DMS79 treated with DMSO at 0.1 percent for 48 hours (cell line): ENCODE measurements around the gene CAMK2N2.

Experiments
- DNase-seq: peaks from one replicate; lab custom pipeline; 2025; lab: John Stamatoyannopoulos, UW

The CAMK2N2 gene

DNA sequence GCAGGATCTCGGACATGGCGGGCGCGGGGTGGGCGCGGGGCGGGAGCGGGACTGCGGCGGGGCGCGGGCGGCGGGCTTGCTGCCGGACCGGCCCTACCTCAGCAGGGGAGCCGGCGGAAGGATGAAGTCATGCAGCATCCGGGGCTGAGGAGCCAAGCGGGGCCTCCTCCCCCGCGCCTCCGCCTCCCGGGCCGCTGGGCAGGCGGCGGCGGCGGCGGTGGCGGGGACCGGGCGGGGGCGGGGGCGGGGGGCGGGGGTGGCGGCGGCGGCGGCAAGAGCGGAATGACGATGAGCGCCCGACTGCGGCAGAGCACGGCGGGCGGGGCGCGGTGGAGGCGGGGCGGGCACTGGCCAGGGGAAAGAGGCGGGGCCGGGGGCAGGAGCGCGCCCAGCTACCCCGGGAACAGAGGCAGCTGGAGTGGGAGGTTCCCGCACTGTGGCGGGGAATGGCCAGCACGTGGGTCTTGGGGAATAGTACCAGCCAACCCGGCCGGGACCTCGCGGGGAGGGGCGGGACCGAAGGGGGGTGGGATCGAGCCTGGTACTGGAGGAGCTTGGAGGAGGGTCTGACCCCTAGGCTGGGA, at the start of gene CAMK2N2:
TSS of gene CAMK2N2 (minus strand) at position 284 of the 584 bp plus-strand sequence. CDS start at position 16, 268 bp downstream.
- DNase-seq = peak; percentile 82

DNA sequence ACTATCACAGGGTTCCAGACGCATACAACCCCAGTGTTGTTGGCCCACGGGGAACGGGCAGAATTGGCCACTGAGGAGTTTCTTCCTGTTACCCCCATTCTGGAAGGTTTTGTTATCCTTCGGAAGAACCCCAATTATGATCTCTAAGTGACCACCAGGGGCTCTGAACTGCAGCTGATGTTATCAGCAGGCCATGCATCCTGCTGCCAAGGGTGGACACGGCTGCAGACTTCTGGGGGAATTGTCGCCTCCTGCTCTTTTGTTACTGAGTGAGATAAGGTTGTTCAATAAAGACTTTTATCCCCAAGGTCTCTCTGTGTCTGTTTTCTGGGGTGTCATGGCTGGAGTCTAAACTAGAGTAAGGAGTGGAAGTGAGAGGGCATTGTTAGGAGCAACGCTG, 47.4 kb upstream of the CAMK2N2 start:
- no peak for DNase-seq

DNA sequence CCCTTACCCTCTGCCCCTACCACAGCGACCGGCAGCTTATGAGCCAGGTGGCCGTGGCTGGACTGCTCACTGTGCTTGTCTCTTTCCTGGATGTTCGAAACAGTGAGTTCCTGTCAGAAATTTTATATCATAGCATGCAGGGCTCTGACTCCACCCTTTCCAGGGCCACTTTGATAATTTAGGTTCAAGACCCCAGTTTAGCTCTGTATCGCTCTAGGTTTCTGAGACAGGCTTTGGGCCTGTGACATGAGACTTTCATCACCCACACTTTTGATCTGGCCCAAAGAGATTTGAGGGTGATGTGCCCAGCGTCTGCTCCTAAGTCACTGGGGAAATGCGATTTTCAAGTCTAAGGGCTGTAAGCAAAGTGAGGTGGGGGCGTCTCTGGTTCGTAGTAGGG, 46.6 kb upstream of the CAMK2N2 start:
- no peak for DNase-seq

DNA sequence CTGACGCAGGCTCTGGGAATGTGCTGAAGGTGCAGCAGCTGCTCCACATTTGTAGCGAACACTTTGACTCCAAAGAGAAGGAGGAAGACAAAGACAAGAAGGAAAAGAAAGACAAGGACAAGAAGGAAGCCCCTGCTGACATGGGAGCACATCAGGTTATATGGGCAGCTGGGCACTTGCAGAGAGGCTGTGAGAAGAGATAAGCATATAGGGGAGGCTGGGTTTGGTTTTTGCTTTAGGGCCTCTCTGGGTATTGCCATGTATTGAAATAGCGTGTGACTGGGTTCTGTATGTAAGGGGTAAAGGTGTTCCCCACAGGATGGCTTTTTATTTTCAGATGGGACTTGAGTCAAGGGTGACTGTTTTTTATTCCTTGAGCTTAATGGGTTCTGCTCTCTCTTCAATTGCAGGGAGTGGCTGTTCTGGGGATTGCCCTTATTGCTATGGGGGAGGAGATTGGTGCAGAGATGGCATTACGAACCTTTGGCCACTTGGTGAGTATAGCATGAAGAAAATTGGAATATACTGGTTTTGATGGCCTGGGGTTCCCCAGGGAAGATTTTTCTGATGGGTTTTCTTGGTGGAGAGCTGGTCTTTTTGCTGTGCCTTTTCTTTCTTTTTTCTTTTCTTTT, 45.1 kb upstream of the CAMK2N2 start:
- DNase-seq = no peak

DNA sequence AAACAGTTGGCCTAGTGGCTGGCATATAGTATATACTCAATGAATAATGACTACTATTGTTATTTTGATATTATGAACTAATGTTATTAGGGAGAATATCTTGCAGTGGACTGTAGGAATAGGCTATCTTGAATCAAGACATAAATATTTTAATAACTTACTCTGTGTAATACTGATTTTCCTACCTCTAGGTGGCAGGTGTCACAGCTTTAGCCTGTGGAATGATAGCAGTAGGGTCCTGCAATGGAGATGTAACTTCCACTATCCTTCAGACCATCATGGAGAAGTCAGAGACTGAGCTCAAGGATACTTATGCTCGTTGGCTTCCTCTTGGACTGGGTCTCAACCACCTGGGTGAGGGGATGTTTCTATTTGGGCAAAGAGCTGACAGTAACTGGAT, 44.2 kb upstream of the CAMK2N2 start:
- DNase-seq = no peak

DNA sequence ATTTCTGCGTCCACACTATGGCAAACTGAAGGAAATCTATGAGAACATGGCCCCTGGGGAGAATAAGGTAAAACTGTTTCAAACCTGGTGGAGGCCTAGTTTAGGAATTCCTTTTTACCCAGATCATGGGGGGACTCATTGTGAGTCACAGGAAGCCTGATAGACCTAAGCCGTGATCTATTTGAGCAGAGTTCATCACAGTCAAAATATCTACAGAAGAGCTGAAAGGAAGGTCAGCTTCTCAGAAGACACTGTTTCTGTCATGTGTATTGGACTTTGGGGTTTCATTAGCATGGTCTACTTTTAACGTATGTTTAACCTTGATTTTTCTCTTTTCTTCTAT, 39.0 kb upstream of the CAMK2N2 start:
- no peak for DNase-seq

DNA sequence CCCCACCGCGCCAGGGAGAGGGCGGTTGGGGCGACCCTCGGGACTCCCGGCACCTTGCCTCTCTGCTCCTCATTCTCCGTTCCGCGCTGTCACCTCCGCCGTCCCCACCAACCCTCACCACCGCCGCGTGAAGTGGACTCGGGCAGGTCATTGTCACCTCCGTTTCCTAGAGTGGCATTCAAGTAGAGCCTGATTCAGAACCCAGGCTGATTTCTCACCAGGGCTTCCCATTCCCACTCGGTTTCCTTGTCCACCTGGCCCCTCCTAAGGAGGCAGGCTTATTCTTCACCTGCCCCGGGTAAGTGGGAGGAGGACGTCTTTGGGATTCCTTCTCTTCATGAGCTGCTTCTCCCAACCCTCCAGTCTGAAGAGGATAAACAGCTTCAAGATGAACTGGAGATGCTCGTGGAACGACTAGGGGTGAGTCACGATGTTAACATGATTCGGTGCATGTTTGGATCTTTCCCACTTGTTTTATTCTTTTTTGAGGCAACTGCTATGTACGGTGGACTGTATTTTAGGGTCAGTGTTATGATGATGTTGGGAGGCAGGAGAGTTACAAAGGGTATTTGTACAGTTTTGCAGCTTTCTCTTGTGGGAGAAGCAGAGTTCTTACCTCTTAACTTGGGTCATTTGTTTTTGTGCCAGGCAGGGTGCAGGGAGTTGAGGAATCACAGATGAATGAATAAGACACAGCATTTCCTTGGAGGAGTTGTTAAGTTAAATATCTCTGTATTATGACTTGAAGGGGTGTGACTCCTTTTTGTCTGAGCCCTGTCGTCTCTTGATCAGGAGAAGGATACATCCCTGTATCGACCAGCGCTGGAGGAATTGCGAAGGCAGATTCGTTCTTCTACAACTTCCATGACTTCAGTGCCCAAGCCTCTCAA, 38.4 kb upstream of the CAMK2N2 start:
- DNase-seq = no peak

DNA sequence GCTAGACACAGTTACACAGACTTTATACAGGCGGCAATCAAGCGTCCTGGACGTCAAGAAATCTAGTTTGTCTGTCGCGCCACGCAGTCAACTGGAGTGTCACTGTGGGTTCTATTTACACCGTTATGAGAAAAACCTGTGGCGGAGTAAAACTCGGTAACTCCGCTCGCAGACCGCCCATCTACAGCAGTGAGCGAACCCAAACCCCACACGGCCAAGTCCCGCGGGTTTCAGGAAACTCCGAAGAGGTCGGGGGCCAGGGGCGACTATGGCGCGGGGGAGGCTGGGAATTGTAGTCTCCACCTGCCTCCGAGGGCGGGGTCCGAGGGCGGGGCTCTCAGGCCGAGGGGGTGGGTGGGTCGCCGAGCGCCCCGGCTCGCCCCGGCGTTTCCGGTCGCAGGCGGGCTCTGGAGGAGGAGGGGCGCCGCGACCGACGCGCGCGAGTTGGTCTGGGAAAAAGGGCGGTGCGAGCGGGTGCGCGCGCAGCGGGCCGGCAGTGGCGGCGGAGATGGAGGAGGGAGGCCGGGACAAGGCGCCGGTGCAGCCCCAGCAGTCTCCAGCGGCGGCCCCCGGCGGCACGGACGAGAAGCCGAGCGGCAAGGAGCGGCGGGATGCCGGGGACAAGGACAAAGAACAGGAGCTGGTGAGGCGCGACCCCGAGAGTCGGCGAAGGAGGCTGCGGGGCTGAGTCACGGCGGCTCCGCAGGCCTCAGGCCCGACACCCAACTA, 37.6 kb upstream of the CAMK2N2 start, which contains the start of gene PSMD2:
TSS of gene PSMD2 (plus strand) at position 483 of the 729 bp plus-strand sequence. CDS start at position 509, 26 bp downstream.
- peak; percentile 95 for DNase-seq

DNA sequence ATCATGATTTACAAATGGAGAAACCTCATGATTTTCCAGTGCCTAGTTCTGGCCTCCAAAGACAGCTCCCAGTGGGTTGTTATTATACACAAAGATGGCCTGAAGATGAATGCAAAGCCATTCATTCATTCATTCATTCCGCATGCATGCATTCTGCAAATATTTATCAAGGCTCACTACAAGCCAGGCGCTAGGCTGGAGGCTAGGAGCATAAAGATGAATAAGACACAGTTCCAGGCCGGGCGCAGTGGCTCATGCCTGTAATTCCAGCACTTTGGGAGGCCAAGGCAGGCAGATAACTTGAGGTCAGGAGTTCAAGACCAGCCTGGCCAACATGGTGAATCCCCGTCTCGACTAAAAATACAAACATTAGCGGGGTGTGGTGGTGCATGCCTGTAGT, 35.3 kb upstream of the CAMK2N2 start:
- DNase-seq = no peak

DNA sequence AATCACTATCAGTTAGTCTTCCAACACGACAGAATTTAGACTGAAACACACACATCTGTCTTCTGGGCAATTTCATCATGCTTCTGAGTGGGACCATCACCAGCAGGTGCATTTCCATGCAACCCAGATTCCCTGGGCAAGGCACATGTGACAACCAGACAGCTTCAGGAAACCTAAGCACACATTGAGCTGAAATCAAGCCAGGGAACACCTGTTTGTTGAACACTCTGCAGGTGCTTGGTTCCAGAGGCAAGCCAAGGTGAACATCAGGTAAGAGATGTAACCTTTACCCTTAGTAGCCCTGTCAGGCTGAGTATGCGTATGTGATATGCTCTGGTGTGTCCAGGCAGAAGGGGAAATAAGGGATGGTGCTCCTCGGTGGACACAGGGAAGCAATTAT, 34.4 kb upstream of the CAMK2N2 start:
- no peak for DNase-seq

DNA sequence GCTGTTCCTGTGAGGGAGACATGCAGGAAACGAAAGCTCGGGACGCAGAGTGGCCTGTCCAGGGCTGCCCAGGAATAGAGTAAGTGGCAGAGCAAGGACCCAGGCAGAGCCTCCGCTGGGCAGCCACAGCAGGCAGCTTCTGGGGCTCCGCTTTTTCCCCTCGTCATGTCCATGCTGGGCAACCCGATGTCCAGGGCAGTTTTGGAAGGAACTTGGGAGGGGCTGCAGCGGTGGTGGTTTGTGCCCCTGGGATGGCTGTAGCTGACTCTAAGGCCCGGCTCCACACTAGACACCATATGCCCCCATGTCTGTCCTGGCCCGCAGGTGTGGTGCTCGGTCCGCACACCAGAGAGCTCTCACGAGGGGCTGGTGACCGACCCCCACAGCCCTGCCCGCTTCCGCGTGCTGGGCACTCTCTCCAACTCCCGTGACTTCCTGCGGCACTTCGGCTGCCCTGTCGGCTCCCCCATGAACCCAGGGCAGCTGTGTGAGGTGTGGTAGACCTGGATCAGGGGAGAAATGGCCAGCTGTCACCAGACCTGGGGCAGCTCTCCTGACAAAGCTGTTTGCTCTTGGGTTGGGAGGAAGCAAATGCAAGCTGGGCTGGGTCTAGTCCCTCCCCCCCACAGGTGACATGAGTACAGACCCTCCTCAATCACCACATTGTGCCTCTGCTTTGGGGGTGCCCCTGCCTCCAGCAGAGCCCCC, 30.5 kb upstream of the CAMK2N2 start:
- no peak for DNase-seq

DNA sequence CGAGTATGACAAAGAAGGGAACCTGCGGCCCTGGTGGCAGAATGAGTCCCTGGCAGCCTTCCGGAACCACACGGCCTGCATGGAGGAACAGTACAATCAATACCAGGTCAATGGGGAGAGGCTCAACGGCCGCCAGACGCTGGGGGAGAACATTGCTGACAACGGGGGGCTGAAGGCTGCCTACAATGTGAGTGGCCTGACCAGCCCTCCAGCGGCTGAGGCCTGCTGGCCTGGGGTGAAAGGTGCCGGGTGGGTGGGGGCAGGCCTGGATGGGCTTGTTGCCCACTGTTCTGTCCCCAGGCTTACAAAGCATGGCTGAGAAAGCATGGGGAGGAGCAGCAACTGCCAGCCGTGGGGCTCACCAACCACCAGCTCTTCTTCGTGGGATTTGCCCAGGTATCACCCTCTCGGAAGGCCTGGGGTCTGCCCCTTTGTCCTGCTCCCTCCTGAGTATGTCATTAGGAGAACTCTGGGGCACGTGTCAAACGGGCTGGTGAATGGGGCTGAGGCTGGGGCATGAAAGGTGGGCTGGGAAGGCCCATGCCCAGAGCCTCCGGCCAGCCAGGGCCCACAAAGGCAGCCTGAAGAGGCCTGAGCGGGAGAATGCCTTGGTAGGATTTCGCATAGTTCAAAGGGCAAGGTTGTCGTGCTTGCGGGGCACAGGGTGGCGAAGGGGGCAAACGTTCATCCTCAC, 29.8 kb upstream of the CAMK2N2 start:
- no peak for DNase-seq

DNA sequence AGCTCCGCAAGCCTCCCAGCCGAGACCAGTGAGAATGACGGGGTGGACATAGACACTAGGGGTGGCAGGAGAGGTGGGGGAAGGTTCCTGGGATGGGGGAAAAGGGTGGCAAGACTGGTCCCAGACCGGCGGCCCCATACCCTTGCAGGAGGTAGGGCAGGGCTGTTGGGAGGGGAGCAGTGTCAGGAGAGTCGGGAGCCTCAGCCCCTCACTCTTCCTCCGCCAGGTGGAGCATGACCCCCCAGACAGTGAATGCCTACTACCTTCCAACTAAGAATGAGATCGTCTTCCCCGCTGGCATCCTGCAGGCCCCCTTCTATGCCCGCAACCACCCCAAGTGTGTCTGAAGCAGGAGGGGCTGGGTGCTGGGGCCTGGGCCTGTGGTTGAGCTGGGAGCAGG, 29.0 kb upstream of the CAMK2N2 start:
- DNase-seq = no peak

DNA sequence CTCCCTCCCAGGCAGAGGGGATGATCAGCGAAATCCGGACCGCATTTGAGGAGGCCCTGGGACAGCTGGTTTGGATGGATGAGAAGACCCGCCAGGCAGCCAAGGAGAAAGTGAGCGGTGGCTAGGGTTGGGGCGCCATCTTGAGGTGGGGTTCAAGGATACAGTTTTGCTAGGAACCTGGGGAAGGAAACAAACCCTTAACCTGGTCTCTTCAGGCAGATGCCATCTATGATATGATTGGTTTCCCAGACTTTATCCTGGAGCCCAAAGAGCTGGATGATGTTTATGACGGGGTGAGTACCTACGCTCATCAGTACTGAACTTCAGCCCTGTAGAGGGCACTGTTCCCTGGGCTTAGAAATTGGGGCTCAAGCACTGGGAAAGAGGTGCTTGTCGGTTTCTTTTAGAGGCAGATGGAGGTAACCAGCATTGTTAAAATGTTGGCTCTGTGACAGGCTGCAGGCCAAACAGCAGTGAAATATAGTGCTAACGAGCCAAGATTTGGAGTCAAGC, 28.1 kb upstream of the CAMK2N2 start:
- DNase-seq = peak; percentile 42

DNA sequence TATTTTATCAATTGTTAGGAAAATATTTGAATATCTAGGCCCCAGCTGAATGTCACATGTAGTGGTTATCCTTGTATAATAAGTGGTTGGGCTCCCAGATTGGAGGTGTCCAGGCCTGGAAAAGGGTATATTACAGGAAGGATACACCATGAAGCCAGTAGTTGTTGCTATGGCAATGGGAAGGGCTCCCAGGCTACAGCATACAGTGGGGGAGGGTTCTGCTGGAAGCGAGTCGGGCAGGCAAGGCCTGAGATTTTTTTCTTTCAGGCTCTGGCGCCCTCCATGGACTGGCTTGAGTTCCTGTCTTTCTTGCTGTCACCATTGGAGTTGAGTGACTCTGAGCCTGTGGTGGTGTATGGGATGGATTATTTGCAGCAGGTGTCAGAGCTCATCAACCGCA, 23.3 kb upstream of the CAMK2N2 start:
- peak; percentile 46 for DNase-seq

DNA sequence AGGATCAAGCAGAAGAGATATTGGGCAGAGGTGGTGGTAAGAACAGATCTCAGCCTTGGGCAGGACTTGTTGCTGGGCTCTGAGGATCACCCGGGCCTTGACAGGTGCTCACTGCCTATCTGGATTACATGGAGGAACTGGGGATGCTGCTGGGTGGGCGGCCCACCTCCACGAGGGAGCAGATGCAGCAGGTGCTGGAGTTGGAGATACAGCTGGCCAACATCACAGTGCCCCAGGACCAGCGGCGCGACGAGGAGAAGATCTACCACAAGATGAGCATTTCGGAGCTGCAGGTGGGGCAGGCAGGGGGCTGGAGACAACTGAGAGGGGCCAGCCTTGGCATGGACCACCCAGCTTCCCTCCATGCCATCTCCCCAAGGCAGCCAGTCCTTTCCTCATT, 22.3 kb upstream of the CAMK2N2 start:
- no peak for DNase-seq

DNA sequence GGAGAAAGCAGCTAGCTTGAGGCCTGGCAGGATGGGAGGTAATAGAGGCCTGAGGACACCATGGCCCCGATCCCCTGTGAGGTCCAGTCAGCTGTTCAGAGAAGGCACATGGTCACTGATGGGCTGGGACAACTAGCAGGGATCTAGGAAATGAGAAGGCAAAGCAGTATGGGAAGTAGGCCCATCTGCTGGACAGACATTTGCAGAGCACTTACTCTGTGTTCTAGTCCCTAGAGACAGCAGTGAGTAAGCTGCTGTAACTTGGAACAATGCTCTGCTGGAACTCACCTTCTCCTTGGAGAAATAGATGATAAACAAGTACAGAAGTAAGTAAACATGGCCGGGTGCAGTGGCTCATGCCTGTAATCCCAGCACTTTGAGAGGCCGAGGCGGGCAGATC, 21.6 kb upstream of the CAMK2N2 start:
- DNase-seq = no peak

DNA sequence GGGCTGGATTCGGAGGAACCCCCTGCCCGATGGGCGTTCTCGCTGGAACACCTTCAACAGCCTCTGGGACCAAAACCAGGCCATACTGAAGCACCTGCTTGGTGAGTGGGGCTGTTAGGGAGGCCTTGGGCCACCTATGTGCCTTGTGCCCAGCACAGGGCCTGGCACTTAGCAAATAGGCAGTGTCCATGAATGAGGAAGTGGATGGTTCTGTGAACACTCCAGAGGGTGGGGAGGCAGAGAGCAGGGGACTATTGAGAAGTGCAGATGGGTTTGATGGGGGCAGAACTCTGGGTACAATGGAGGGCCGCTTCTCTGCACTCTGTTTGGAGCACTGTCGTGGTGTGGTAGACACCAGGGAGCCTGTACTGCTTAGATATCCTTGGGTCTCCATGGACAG, 16.0 kb upstream of the CAMK2N2 start:
- DNase-seq = no peak

DNA sequence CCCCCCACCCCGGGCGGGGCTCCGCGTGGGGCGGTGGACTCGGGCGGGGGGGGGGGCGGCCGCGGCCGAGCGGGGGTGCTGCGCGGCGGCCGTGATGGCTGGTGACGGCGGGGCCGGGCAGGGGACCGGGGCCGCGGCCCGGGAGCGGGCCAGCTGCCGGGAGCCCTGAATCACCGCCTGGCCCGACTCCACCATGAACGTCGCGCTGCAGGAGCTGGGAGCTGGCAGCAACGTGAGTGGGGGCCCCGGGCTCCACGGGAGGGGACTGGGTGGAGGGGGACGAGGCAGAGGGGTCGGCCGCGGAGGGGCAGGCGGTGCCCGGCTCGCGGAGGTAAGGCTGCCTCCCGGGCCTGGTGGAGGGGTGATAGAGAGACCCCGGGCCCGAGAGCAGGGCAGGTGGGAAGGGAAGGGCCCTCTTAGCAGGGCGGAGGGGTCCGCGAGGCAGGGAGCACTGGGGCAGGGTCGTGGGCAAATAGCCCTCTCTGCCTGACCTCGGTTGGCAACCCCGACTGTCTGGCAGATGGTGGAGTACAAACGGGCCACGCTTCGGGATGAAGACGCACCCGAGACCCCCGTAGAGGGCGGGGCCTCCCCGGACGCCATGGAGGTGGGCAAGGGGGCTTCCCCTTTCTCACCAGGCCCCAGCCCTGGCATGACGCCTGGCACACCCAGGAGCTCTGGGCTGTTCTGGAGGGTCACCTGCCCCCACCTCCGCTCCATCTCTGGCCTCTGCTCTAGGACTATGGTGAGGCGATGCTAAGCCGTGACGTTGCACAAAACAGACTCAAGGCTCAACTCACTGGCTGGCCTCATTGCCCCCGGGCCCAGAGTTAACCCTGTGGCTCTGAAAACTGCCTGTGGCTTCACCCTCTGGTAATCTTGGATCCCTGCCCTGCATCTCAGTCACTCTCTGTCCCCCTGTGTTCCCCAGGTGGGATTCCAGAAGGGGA, 14.9 kb upstream of the CAMK2N2 start, which contains the start of gene ECE2:
TSS of gene ECE2 (plus strand) at position 62 of the 950 bp plus-strand sequence. CDS start at position 194, 132 bp downstream.
- DNase-seq = peak; percentile 9

DNA sequence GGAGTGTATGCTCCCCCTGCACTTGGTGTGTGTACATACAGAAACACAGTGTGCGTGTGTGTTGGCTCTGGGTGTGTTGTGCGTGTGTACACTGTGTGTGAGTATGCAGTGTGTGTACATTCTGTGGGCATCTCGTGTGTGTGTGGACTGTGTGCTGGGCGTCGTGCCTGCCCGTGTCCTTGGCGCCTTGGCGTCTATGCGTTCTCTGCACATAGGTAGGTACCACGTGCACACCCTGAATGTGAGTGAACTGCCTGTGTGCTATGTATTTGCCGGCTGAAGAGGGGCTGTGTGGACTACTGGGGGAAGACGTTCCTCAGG, 14.0 kb upstream of the CAMK2N2 start:
- DNase-seq = no peak
